Measurements from ENCODE around the gene POLR1F.

DNA sequence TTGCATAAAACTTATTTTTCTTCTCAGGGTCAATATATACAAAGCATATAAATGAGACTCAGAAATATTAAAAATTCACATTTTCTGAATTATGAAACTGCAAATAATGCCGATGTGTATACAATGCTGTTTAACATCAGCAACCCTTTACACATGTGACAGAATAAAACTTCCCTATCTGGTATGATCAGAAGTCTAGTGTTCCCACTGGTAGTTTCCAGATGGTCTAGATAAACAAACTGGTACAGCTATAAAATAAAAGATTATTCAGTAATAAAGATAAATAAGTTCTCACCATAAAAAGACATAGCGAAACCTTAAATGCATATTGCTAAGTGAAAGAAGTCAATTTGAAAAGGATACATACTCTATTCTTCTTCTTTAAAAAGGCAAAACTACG, 7.9 kb downstream of the POLR1F start:
- TF ChIP-seq, protein P1, sequence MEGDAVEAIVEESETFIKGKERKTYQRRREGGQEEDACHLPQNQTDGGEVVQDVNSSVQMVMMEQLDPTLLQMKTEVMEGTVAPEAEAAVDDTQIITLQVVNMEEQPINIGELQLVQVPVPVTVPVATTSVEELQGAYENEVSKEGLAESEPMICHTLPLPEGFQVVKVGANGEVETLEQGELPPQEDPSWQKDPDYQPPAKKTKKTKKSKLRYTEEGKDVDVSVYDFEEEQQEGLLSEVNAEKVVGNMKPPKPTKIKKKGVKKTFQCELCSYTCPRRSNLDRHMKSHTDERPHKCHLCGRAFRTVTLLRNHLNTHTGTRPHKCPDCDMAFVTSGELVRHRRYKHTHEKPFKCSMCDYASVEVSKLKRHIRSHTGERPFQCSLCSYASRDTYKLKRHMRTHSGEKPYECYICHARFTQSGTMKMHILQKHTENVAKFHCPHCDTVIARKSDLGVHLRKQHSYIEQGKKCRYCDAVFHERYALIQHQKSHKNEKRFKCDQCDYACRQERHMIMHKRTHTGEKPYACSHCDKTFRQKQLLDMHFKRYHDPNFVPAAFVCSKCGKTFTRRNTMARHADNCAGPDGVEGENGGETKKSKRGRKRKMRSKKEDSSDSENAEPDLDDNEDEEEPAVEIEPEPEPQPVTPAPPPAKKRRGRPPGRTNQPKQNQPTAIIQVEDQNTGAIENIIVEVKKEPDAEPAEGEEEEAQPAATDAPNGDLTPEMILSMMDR (IDR thresholded peaks at IDR 0.05): no peak
- no peak for TF ChIP-seq EP300 (IDR thresholded peaks at IDR 0.05)
